H1 (cell line): Measurements from ENCODE around the gene MORC3. TPM values are rescaled to one million over a fixed set of nuclear protein-coding genes. Genes with fewer than 3 reads are reported as not detected.

ENCODE experiments used
- BACH1 ChIP-seq: IDR thresholded peaks from 2 replicates; pipeline ENCODE4 v1.6.1; 2012; ENCODE audit warnings: low read length, improper control_type of control experiment
- CHD1 ChIP-seq: IDR thresholded peaks from 2 replicates; pipeline ENCODE4 v1.6.1; 2012; ENCODE audit warnings: low read depth, low read length, improper control_type of control experiment
- E2F6 ChIP-seq: IDR thresholded peaks from 2 replicates; pipeline ENCODE4 v1.6.1; 2012; ENCODE audit warnings: inconsistent platforms
- FOSL1 ChIP-seq: IDR thresholded peaks from 2 replicates; pipeline ENCODE4 v1.6.1; 2011; ENCODE audit warnings: mild to moderate bottlenecking, low read depth, low read length, moderate library complexity; ENCODE audit not compliant: insufficient read depth
- GABPA ChIP-seq: IDR thresholded peaks from 2 replicates; pipeline ENCODE4 v1.6.1; 2011; ENCODE audit warnings: mild to moderate bottlenecking, low read length, moderate library complexity, borderline replicate concordance; ENCODE audit not compliant: insufficient read depth
- NRF1 ChIP-seq: IDR thresholded peaks from 2 replicates; pipeline ENCODE4 v1.6.1; 2011; ENCODE audit warnings: mild to moderate bottlenecking, low read depth, low read length, improper control_type of control experiment
- POU5F1 ChIP-seq: IDR thresholded peaks from 2 replicates; pipeline ENCODE4 v1.6.1; 2011; ENCODE audit warnings: low read depth, mild to moderate bottlenecking, low read length, moderate library complexity
- RBBP5 ChIP-seq: IDR thresholded peaks from 2 replicates; pipeline ENCODE4 v1.7.1; 2012; ENCODE audit warnings: low read depth, mild to moderate bottlenecking, inconsistent platforms, low read length, moderate library complexity, borderline replicate concordance
- SIN3A ChIP-seq, 2 experiments: IDR thresholded peaks in 1 of 2; conservative IDR thresholded peaks in 1 of 2; 2 replicates each; pipeline ENCODE4 v1.6.1; 2011 to 2012; ENCODE audit warnings: low read length in 2 of 2, improper control_type of control experiment in 1 of 2, low read depth in 1 of 2, mild to moderate bottlenecking in 1 of 2
- SIX5 ChIP-seq: IDR thresholded peaks from 2 replicates; pipeline ENCODE4 v1.6.1; 2011; ENCODE audit warnings: mild to moderate bottlenecking, low read depth, low read length
- SUZ12 ChIP-seq: fragments of 200-600 bp; sonication (generic); IDR thresholded peaks from 2 replicates; pipeline ENCODE4 v1.6.1; 2012; ENCODE audit warnings: mild to moderate bottlenecking, inconsistent platforms, low read length, moderate library complexity, mixed read lengths
- TAF1 ChIP-seq: IDR thresholded peaks from 2 replicates; pipeline ENCODE4 v1.6.1; 2011; ENCODE audit warnings: mild to moderate bottlenecking, low read depth, low read length
- polyA plus RNA-seq, 7 experiments: library from polyadenylated mRNA; depleted of rRNA in 3 of 7; stranded (reverse) in 5 of 7; unstranded in 2 of 7; fragments of >200 nt in 5 of 7; fragments of 200-250 nt in 2 of 7; gene quantifications; 1 replicate in 5 of 7; 2 replicates in 1 of 7; 4 replicates in 1 of 7; pipeline versions ENCODE4 v1.2.1 to v1.2.3, GENCODE V29; 2011 to 2013; ENCODE audit warnings: missing spikeins in 2 of 7, mixed read lengths in 2 of 7
- total RNA-seq: library from RNA; stranded (reverse); fragmentation: NEBNext Ultra II Directional; extraction: Animal tissue kit (Norgen Biotek cat#: 25700); gene quantifications from 2 replicates; pipeline ENCODE4 v1.2.1, GENCODE V29; 2021
- TF ChIP-seq, protein P1 (sequence below), 3 experiments: IDR thresholded peaks; 1 replicate in 2 of 3; 2 replicates in 1 of 3; pipeline versions ENCODE4 v1.5.1 to v1.6.1; 2011; ENCODE audit warnings: low read length in 3 of 3, mild to moderate bottlenecking in 3 of 3, inconsistent platforms in 2 of 3, low read depth in 1 of 3, moderate library complexity in 1 of 3; ENCODE audit not compliant: insufficient read depth in 1 of 3; ENCODE audit errors: control extremely low read depth in 1 of 3

The MORC3 gene
- total and polyA plus RNA-seq, 2 of the 8 experiments (the other 6 are each of a cell fraction or from before 2014, with no cell fraction given): 5.0 to 20.4 TPM

- TF ChIP-seq BACH1: no peak
- no peak for TF ChIP-seq SUZ12
- TF ChIP-seq TAF1: no peak
- no peak for TF ChIP-seq SIN3A (conservative IDR thresholded peaks at IDR 0.05 in 1 of 2, IDR thresholded peaks at IDR 0.05 in 1 of 2; ENCODE audit: low read depth in 1 of 2, low read length in 2 of 2)
- TF ChIP-seq GABPA: peak; percentile 65; the same call in 1 of the 2 replicates
- TF ChIP-seq POU5F1: no peak
- TF ChIP-seq RBBP5: no peak
- no peak for TF ChIP-seq NRF1
- TF ChIP-seq, protein P1, sequence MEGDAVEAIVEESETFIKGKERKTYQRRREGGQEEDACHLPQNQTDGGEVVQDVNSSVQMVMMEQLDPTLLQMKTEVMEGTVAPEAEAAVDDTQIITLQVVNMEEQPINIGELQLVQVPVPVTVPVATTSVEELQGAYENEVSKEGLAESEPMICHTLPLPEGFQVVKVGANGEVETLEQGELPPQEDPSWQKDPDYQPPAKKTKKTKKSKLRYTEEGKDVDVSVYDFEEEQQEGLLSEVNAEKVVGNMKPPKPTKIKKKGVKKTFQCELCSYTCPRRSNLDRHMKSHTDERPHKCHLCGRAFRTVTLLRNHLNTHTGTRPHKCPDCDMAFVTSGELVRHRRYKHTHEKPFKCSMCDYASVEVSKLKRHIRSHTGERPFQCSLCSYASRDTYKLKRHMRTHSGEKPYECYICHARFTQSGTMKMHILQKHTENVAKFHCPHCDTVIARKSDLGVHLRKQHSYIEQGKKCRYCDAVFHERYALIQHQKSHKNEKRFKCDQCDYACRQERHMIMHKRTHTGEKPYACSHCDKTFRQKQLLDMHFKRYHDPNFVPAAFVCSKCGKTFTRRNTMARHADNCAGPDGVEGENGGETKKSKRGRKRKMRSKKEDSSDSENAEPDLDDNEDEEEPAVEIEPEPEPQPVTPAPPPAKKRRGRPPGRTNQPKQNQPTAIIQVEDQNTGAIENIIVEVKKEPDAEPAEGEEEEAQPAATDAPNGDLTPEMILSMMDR (IDR thresholded peaks at IDR 0.05; ENCODE audit: control extremely low read depth in 1 of 3, insufficient read depth in 1 of 3, low read depth in 1 of 3, low read length in 3 of 3): peak; percentile 82 to 94 (median 85)
- TF ChIP-seq SIX5: no peak
- TF ChIP-seq CHD1: no peak
- TF ChIP-seq E2F6: no peak
- TF ChIP-seq FOSL1: no peak
Measured at GRCh38 chr21:36422279-36423098, 102.5 kb downstream of the MORC3 start (continued).
